ENCODE results near the gene BIRC3. TPM values are rescaled to one million over a fixed set of nuclear protein-coding genes. Genes with fewer than 3 reads are reported as not detected.

Gene BIRC3
- total and polyA plus RNA-seq, 7 donors, result 9.1 to 92.6 (median 18.4) TPM

DNA sequence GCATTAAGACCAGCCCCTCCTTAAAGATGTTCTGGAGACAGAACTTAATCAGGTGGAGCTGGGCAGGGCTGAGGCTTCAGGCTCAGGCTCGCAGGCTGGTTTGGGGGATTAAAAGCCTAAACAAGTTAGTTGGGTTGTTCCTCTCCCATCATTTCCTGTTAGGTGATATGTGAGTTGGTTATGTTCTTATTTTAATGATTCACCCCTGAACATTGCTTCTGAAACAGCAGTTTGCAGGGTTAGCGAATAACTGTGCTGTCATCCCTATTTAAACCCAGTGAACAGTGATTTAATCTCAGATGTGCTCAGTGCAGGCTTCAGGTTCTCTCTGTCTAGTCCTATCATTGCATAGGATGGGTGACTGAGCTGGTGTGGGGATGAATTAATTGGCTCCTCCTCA is 47.4 kb upstream of the BIRC3 start:
- Histone ChIP-seq H3K36me3 (no peaks in the 10 kb centered on the region), H3K4me1 (peaks cover 0 to 16% (median 9%) of the 10 kb centered on the region in 4 donors), H3K4me3 (no peak overlapping the region), H3K27me3 (no peaks in the 10 kb centered on the region), H3K27ac (no peak overlapping the region), H3K9me3 (no peaks in the 10 kb centered on the region)
- DNase-seq, result no peak
- no peak for TF ChIP-seq EP300 (IDR thresholded peaks at IDR 0.05)
- TF ChIP-seq POLR2AphosphoS5 (IDR thresholded peaks at IDR 0.05), result no peak
- TF ChIP-seq, protein P1, sequence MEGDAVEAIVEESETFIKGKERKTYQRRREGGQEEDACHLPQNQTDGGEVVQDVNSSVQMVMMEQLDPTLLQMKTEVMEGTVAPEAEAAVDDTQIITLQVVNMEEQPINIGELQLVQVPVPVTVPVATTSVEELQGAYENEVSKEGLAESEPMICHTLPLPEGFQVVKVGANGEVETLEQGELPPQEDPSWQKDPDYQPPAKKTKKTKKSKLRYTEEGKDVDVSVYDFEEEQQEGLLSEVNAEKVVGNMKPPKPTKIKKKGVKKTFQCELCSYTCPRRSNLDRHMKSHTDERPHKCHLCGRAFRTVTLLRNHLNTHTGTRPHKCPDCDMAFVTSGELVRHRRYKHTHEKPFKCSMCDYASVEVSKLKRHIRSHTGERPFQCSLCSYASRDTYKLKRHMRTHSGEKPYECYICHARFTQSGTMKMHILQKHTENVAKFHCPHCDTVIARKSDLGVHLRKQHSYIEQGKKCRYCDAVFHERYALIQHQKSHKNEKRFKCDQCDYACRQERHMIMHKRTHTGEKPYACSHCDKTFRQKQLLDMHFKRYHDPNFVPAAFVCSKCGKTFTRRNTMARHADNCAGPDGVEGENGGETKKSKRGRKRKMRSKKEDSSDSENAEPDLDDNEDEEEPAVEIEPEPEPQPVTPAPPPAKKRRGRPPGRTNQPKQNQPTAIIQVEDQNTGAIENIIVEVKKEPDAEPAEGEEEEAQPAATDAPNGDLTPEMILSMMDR (IDR thresholded peaks at IDR 0.05), result no peak
- TF ChIP-seq POLR2A (IDR thresholded peaks at IDR 0.05), result no peak
- whole genome bisulfite sequencing, 2 donors, result 46 to 64% methylated on average over 2 of the region's 2 CpGs
- intact Hi-C loops (cut with DNase I), result loop anchor here (5.0 kb wide), 2 partner anchors 48 to 223 kb away; partner anchors contain the start of gene CFAP300

DNA sequence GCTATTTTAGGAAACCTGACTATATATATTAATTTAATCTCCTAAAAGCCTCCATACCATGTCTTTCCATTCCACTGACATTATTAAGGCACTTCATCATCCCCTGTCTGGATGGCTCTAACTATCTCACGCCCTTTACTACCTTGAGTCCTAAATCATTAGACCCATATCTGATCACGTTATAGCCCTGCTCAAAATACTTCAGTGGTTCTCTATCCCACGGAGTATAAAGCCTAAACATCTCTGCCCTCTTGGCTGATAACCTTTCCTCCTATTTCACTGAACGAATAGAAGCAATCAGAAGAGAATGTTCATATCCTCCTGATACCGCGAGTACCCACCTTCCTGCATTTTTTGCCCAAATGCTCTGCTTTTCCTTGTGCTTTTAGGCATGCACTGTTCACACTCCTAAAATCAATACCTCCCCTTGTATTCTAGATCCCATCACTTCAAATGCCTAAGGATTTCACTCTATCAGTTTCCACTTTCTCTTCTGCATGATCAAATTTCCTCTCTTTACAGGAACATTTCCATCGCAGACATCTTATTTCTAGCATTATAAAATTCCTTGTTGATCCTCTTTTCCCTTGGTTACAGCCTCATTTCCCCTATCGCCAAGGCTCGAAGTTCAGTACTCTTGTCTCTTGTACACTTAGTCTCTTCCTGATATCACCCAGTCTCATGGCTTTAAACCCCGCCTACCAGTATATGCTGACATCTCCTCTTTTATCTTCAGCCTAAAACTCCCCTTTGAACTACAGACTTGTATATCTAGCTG is 45.0 kb upstream of the BIRC3 start:
- intact Hi-C loops (cut with DNase I), result no loop called here

DNA sequence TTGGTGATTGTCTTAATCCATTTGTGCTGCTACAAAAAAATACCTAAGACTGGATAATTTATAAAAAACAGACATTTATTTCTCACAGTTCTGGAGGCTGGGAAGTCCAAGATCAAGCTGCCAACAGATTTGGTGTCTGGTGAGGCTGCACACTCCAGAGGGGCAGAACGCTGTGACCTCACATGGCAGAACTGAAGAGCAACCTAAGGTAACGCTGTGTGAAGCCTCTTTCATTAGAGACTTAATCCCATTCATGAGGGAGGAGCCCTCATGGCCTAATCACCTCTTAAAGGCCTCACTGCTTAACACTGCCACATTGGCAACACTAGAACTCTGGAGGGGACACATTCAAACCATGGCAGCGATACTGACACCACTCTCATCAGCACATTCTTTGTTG is 42.7 kb upstream of the BIRC3 start:
- Histone ChIP-seq H3K27ac (no peak overlapping the region), H3K27me3 (no peaks in the 10 kb centered on the region), H3K9me3 (no peaks in the 10 kb centered on the region), H3K4me1 (peaks cover 0 to 10% (median 8%) of the 10 kb centered on the region in 4 donors), H3K4me3 (no peak overlapping the region), H3K36me3 (no peaks in the 10 kb centered on the region)
- WGBS, 2 donors, result 92 to 97% methylated on average over 3 of the region's 3 CpGs
- intact Hi-C loops (cut with DNase I), result no loop called here
- DNase-seq, result no peak
- TF ChIP-seq EP300 (IDR thresholded peaks at IDR 0.05) (no peak), POLR2AphosphoS5 (IDR thresholded peaks at IDR 0.05) (no peak)
- TF ChIP-seq, protein P1 (IDR thresholded peaks at IDR 0.05), result no peak

More for the DNA sequence above, 45.0 kb upstream of the BIRC3 start:
- 22 to 62% methylated on average over 10 of the region's 10 CpGs for WGBS, 2 donors
- Histone ChIP-seq H3K9me3 (no peaks in the 10 kb centered on the region), H3K27me3 (no peaks in the 10 kb centered on the region), H3K4me1 (peaks cover 0 to 16% (median 9%) of the 10 kb centered on the region in 4 donors), H3K36me3 (no peaks in the 10 kb centered on the region), H3K4me3 (no peak overlapping the region), H3K27ac (no peak overlapping the region)
- TF ChIP-seq POLR2AphosphoS5 (IDR thresholded peaks at IDR 0.05) (no peak), POLR2A (IDR thresholded peaks at IDR 0.05) (no peak), EP300 (IDR thresholded peaks at IDR 0.05) (no peak)
- TF ChIP-seq, protein P1 (IDR thresholded peaks at IDR 0.05), result no peak
- DNase-seq, result no peak

DNA sequence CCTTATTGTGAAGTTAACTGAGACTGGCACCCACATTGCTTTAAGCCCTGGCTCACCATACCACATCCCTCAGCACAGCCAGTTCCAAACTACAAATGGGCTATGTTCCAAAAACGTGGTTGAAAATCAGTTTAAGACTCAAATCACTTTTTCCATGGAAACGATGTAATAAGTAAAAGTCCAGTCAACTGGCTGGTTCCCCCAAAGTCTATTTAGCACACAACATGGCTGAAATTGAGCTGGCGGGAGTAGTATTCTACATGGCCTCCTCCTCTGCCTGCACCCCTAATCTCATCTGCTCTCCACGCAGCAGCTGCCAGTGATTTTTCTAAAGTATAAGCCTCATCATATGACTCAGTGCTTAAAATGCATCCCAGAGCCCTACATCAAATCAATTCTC is 40.9 kb upstream of the BIRC3 start:
- WGBS, 2 donors, result 80 to 84% methylated on average over 4 of the region's 4 CpGs
- Histone ChIP-seq H3K27me3 (no peaks in the 10 kb centered on the region), H3K27ac (no peak overlapping the region), H3K4me3 (no peak overlapping the region), H3K4me1 (peaks cover 0 to 18% (median 10%) of the 10 kb centered on the region in 4 donors), H3K36me3 (no peaks in the 10 kb centered on the region), H3K9me3 (no peaks in the 10 kb centered on the region)
- no peak for DNase-seq
- intact Hi-C loops (cut with DNase I), result no loop called here
- TF ChIP-seq POLR2AphosphoS5 (IDR thresholded peaks at IDR 0.05) (no peak), POLR2A (IDR thresholded peaks at IDR 0.05) (no peak), EP300 (IDR thresholded peaks at IDR 0.05) (no peak)
- TF ChIP-seq, protein P1 (IDR thresholded peaks at IDR 0.05), result no peak

All from sigmoid colon (tissue), 7 donors.